WTC11 (cell line): ENCODE results near the gene CD59. TPM values are rescaled to one million over a fixed set of nuclear protein-coding genes. Genes with fewer than 3 reads are reported as not detected.

Experiments used
- ATAC-seq: fragments of 200-7000 bp; cut with Tn5 transposase; 2 replicates; pipeline ENCODE4 v1.10.0; 2021; ENCODE audit warnings: mild to moderate bottlenecking, moderate library complexity
- CTCF ChIA-PET: fragments of 300-600 bp; sonication (Branson Sonifier 250); formaldehyde crosslinking; loops from one replicate; lab custom pipeline; 2021; ENCODE audit warnings: antibody characterized with exemption; lab: Charles Lee
- POLR2A ChIA-PET: fragments of 350-600 bp; sonication (Branson Sonifier 250); formaldehyde crosslinking; loops from one replicate; lab custom pipeline; 2021; ENCODE audit warnings: antibody characterized with exemption; lab: Charles Lee
- DNase-seq: peaks from one replicate; pipeline ENCODE4 v3.0.0; 2021; ENCODE audit warnings: low spot score
- H3K27ac Mint-ChIP-seq: 2 replicates; pipeline ENCODE4 v1.8.0; 2021; ENCODE audit warnings: mixed read lengths
- H3K27me3 Mint-ChIP-seq: 2 replicates; pipeline ENCODE4 v1.8.0; 2021; ENCODE audit warnings: low read depth, mild to moderate bottlenecking, moderate library complexity, mixed read lengths
- H3K36me3 Mint-ChIP-seq: 2 replicates; pipeline ENCODE4 v1.8.0; 2021; ENCODE audit warnings: mixed read lengths
- H3K4me1 Mint-ChIP-seq: 2 replicates; pipeline ENCODE4 v1.8.0; 2022; ENCODE audit warnings: mixed read lengths
- H3K4me3 Mint-ChIP-seq: 2 replicates; pipeline ENCODE4 v1.8.0; 2021; ENCODE audit warnings: mild to moderate bottlenecking, moderate library complexity, mixed read lengths
- H3K9me3 Mint-ChIP-seq: 2 replicates; pipeline ENCODE4 v1.8.0; 2021; ENCODE audit warnings: mixed read lengths
- MYBL2 ChIP-seq: sonication (generic); formaldehyde crosslinking; IDR thresholded peaks from 2 replicates; pipeline ENCODE4 v1.8.1; 2023; ENCODE audit warnings: mild to moderate bottlenecking, moderate library complexity, missing genetic modification reagents
- RELA ChIP-seq: sonication (generic); formaldehyde crosslinking; IDR thresholded peaks from 2 replicates; pipeline ENCODE4 v1.8.1; 2022; ENCODE audit warnings: missing genetic modification reagents, mild to moderate bottlenecking, borderline replicate concordance
- SOX15 ChIP-seq: fragments of 250-450 bp; sonication (Bioruptor Pico); IDR thresholded peaks from 2 replicates; pipeline ENCODE4 v1.9.0; 2021; ENCODE audit warnings: mild to moderate bottlenecking
- ZNF138 ChIP-seq: sonication (generic); formaldehyde crosslinking; conservative IDR thresholded peaks from 2 replicates; pipeline ENCODE4 v1.8.1; 2022; ENCODE audit warnings: mild to moderate bottlenecking, moderate library complexity, missing genetic modification reagents
- ZNF263 ChIP-seq: sonication (generic); formaldehyde crosslinking; IDR thresholded peaks from 2 replicates; pipeline ENCODE4 v1.8.1; 2022; ENCODE audit warnings: low read depth, mild to moderate bottlenecking, moderate library complexity, missing genetic modification reagents
- ZNF416 ChIP-seq: fragments of 250-450 bp; sonication (Bioruptor Pico); IDR thresholded peaks from 2 replicates; pipeline ENCODE4 v1.9.0; 2021; ENCODE audit warnings: mild to moderate bottlenecking, inconsistent platforms
- total RNA-seq: library from RNA; stranded (reverse); gene quantifications from 3 replicates; pipeline ENCODE4 v1.2.3, GENCODE V29; 2021
- TF ChIP-seq, protein P1 (sequence below): fragments of 250-450 bp; sonication (Bioruptor Pico); IDR thresholded peaks from 2 replicates; pipeline ENCODE4 v2.1.2; 2022; ENCODE audit warnings: mild to moderate bottlenecking, moderate library complexity
- TF ChIP-seq, protein P2 (sequence below): sonication (generic); formaldehyde crosslinking; IDR thresholded peaks from 2 replicates; pipeline ENCODE4 v1.8.0; 2022; ENCODE audit warnings: mild to moderate bottlenecking, missing genetic modification reagents
- TF ChIP-seq, protein P3 (sequence below): sonication (generic); formaldehyde crosslinking; IDR thresholded peaks from 2 replicates; pipeline ENCODE4 v1.8.0; 2022; ENCODE audit warnings: mild to moderate bottlenecking, missing genetic modification reagents
- TF ChIP-seq, protein P4 (sequence below): sonication (generic); formaldehyde crosslinking; IDR thresholded peaks from 2 replicates; pipeline ENCODE4 v1.8.1; 2023; ENCODE audit warnings: mild to moderate bottlenecking, missing genetic modification reagents, moderate library complexity
- TF ChIP-seq, protein P5 (sequence below): sonication (generic); formaldehyde crosslinking; IDR thresholded peaks from 2 replicates; pipeline ENCODE4 v1.8.1; 2022; ENCODE audit warnings: mild to moderate bottlenecking, moderate library complexity, missing genetic modification reagents
- TF ChIP-seq, protein P6 (sequence below): sonication (generic); formaldehyde crosslinking; IDR thresholded peaks from 2 replicates; pipeline ENCODE4 v1.8.1; 2022; ENCODE audit warnings: mild to moderate bottlenecking, missing genetic modification reagents, moderate library complexity, borderline replicate concordance
- TF ChIP-seq, protein P7 (sequence below): sonication (generic); formaldehyde crosslinking; IDR thresholded peaks from 2 replicates; pipeline ENCODE4 v1.8.1; 2023; ENCODE audit warnings: mild to moderate bottlenecking, missing genetic modification reagents
- TF ChIP-seq, protein P8 (sequence below): sonication (generic); formaldehyde crosslinking; IDR thresholded peaks from 2 replicates; pipeline ENCODE4 v1.8.0; 2023; ENCODE audit warnings: missing genetic modification reagents, mild to moderate bottlenecking, borderline replicate concordance

Gene CD59
- total RNA-seq, 1 experiment from 2014 or later: 65.8 TPM

DNA sequence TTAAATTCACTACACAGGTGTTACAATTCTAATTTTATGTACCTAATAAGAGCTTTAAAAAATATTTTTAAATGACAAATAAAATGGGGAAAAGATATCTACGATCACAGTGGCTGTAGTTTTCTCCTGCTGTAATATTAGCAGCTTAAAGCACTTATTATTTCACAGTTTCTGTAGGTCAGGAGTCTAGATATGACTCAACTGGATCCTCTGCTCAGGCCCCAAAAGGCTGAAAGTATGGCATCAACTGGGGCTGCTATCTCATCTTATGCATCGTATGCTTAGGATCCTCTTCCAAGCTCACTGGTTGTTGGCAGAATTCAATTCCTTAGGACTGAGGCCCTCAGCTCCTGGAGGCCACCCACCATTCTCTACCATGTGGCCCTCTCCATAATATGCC, 25.2 kb upstream of the CD59 start:
- CTCF ChIA-PET: interaction anchor here (0.9 to 1.3 kb wide), 3 partner anchors 19 to 47 kb away, joined by 3 to 4 read pairs (median 3); no protein-coding TSS in a partner anchor
- Mint-ChIP-seq H3K4me1 (no peaks in the 10 kb centered on the region), H3K4me3 (no peak overlapping the region), H3K27ac (no peak overlapping the region), H3K36me3 (peaks cover 28% of the 10 kb centered on the region), H3K9me3 (peaks cover 12% of the 10 kb centered on the region), H3K27me3 (no peaks in the 10 kb centered on the region)
- POLR2A ChIA-PET: no interaction called here
- DNase-seq (no peak), ATAC-seq (no peak)
- TF ChIP-seq, protein P1, sequence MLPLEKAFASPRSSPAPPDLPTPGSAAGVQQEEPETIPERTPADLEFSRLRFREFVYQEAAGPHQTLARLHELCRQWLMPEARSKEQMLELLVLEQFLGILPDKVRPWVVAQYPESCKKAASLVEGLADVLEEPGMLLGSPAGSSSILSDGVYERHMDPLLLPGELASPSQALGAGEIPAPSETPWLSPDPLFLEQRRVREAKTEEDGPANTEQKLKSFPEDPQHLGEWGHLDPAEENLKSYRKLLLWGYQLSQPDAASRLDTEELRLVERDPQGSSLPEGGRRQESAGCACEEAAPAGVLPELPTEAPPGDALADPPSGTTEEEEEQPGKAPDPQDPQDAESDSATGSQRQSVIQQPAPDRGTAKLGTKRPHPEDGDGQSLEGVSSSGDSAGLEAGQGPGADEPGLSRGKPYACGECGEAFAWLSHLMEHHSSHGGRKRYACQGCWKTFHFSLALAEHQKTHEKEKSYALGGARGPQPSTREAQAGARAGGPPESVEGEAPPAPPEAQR (CRISPR knock-in tag): no peak
- TF ChIP-seq, protein P2, sequence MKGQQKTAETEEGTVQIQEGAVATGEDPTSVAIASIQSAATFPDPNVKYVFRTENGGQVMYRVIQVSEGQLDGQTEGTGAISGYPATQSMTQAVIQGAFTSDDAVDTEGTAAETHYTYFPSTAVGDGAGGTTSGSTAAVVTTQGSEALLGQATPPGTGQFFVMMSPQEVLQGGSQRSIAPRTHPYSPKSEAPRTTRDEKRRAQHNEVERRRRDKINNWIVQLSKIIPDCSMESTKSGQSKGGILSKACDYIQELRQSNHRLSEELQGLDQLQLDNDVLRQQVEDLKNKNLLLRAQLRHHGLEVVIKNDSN: no peak
- TF ChIP-seq, protein P3, sequence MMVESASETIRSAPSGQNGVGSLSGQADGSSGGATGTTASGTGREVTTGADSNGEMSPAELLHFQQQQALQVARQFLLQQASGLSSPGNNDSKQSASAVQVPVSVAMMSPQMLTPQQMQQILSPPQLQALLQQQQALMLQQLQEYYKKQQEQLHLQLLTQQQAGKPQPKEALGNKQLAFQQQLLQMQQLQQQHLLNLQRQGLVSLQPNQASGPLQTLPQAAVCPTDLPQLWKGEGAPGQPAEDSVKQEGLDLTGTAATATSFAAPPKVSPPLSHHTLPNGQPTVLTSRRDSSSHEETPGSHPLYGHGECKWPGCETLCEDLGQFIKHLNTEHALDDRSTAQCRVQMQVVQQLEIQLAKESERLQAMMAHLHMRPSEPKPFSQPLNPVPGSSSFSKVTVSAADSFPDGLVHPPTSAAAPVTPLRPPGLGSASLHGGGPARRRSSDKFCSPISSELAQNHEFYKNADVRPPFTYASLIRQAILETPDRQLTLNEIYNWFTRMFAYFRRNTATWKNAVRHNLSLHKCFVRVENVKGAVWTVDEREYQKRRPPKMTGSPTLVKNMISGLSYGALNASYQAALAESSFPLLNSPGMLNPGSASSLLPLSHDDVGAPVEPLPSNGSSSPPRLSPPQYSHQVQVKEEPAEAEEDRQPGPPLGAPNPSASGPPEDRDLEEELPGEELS (CRISPR knock-in tag): no peak
- TF ChIP-seq, protein P4, sequence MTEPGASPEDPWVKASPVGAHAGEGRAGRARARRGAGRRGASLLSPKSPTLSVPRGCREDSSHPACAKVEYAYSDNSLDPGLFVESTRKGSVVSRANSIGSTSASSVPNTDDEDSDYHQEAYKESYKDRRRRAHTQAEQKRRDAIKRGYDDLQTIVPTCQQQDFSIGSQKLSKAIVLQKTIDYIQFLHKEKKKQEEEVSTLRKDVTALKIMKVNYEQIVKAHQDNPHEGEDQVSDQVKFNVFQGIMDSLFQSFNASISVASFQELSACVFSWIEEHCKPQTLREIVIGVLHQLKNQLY (CRISPR knock-in tag): no peak
- no peak for TF ChIP-seq ZNF416 (CRISPR knock-in tag)
- TF ChIP-seq, protein P5, sequence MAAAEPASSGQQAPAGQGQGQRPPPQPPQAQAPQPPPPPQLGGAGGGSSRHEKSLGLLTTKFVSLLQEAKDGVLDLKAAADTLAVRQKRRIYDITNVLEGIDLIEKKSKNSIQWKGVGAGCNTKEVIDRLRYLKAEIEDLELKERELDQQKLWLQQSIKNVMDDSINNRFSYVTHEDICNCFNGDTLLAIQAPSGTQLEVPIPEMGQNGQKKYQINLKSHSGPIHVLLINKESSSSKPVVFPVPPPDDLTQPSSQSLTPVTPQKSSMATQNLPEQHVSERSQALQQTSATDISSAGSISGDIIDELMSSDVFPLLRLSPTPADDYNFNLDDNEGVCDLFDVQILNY: no peak
- TF ChIP-seq, protein P6, sequence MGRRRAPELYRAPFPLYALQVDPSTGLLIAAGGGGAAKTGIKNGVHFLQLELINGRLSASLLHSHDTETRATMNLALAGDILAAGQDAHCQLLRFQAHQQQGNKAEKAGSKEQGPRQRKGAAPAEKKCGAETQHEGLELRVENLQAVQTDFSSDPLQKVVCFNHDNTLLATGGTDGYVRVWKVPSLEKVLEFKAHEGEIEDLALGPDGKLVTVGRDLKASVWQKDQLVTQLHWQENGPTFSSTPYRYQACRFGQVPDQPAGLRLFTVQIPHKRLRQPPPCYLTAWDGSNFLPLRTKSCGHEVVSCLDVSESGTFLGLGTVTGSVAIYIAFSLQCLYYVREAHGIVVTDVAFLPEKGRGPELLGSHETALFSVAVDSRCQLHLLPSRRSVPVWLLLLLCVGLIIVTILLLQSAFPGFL (CRISPR knock-in tag): no peak
- no peak for TF ChIP-seq ZNF138
- TF ChIP-seq, protein P7, sequence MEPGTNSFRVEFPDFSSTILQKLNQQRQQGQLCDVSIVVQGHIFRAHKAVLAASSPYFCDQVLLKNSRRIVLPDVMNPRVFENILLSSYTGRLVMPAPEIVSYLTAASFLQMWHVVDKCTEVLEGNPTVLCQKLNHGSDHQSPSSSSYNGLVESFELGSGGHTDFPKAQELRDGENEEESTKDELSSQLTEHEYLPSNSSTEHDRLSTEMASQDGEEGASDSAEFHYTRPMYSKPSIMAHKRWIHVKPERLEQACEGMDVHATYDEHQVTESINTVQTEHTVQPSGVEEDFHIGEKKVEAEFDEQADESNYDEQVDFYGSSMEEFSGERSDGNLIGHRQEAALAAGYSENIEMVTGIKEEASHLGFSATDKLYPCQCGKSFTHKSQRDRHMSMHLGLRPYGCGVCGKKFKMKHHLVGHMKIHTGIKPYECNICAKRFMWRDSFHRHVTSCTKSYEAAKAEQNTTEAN: no peak
- TF ChIP-seq, protein P8, sequence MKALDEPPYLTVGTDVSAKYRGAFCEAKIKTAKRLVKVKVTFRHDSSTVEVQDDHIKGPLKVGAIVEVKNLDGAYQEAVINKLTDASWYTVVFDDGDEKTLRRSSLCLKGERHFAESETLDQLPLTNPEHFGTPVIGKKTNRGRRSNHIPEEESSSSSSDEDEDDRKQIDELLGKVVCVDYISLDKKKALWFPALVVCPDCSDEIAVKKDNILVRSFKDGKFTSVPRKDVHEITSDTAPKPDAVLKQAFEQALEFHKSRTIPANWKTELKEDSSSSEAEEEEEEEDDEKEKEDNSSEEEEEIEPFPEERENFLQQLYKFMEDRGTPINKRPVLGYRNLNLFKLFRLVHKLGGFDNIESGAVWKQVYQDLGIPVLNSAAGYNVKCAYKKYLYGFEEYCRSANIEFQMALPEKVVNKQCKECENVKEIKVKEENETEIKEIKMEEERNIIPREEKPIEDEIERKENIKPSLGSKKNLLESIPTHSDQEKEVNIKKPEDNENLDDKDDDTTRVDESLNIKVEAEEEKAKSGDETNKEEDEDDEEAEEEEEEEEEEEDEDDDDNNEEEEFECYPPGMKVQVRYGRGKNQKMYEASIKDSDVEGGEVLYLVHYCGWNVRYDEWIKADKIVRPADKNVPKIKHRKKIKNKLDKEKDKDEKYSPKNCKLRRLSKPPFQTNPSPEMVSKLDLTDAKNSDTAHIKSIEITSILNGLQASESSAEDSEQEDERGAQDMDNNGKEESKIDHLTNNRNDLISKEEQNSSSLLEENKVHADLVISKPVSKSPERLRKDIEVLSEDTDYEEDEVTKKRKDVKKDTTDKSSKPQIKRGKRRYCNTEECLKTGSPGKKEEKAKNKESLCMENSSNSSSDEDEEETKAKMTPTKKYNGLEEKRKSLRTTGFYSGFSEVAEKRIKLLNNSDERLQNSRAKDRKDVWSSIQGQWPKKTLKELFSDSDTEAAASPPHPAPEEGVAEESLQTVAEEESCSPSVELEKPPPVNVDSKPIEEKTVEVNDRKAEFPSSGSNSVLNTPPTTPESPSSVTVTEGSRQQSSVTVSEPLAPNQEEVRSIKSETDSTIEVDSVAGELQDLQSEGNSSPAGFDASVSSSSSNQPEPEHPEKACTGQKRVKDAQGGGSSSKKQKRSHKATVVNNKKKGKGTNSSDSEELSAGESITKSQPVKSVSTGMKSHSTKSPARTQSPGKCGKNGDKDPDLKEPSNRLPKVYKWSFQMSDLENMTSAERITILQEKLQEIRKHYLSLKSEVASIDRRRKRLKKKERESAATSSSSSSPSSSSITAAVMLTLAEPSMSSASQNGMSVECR (CRISPR knock-in tag): no peak
- TF ChIP-seq RELA: no peak
- no peak for TF ChIP-seq SOX15 (CRISPR knock-in tag)
- no peak for TF ChIP-seq ZNF263 (CRISPR knock-in tag)
- no peak for TF ChIP-seq MYBL2 (CRISPR knock-in tag)
